HG03095 (cell line): ENCODE data around the gene DLG5.

Source experiments
- ATAC-seq: cut with Tn5 transposase; IDR thresholded peaks from one replicate; pipeline ENCODE4 v1.9.1; 2021; ENCODE audit warnings: moderate library complexity; ENCODE audit not compliant: unreplicated experiment

Gene DLG5

DNA sequence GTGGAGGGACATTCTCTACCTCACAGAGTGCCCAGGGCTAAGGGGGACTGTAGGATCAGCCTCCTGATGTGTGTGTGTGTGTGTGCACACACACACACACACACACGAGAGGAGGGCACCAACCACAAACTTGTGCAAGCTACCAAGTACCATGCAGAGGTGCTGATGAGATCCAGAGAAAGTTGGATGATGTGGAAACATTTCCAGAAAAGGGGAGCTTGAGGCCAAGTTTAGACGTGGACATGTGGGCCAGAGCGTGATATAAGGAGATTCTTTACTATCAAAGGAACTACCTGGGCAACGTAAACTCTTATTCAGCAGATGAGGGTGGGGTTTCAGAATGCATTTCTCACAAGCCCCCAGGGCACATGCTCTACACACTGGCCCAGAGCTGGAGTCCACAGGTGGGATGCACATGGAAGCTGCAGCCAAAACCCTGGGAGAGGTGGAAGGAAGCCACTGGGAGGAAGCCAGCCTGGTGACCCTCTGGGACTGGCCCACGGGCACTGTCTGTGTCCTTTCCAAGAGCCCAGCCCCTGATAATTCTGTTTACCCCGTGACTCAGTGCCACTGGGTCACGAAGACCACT is 53.5 kb downstream of the DLG5 start:
- no peak for ATAC-seq

- no peak for ATAC-seq
Measured at GRCh38 chr10:77872151-77872946, 54.2 kb downstream of the DLG5 start.

- ATAC-seq: no peak
Measured at GRCh38 chr10:77869626-77870420, 56.7 kb downstream of the DLG5 start.

GRCh38 chr10:77868523-77868922 is 58.0 kb downstream of the DLG5 start:
- no peak for ATAC-seq

DNA sequence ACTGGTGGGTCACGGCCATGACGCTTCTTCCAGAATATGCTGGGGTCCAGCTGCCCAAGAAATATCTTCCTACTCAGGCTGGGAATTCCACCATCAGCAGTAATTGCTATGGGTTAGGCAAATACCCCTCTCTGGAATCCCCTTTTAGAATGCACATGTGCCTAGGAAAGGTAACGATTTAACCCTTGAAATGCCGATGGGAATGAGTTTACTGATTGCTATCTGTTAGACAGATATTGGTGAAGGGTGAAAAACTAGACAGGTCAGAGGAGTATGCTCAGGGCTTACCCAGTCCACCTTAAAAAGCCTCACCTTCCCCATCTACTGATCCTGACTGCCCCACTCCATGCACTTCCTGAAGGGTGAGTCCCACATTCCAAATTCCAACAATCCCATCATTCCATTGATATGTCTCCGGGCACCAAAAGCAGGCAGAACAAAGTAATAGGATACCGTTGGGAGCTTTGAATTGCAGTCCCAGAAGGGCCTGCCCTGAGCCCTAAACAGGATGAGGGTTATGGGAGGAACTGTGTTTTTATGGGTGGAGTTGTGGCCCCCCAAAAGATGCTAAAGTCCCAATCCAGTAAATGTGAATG is 59.3 kb downstream of the DLG5 start:
- no peak for ATAC-seq

DNA sequence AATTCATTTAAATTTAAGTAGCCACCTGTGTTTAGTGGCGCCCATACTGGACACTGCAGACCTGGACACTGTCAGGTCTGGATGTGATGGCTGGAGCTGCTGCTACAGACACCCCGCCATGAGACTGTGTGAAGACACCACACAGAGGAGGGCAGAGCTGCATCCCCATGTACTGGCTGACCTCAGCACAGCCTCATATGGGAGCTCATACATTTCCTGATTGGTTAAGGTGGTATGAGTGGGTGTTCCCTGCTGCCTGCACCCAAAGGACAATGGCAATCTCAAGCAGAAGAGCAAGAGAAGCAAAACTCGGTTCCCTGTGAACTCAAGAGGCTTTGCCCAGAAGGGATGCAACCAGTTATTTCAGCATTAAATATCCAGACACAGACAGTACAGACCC is 60.0 kb downstream of the DLG5 start:
- no peak for ATAC-seq

DNA sequence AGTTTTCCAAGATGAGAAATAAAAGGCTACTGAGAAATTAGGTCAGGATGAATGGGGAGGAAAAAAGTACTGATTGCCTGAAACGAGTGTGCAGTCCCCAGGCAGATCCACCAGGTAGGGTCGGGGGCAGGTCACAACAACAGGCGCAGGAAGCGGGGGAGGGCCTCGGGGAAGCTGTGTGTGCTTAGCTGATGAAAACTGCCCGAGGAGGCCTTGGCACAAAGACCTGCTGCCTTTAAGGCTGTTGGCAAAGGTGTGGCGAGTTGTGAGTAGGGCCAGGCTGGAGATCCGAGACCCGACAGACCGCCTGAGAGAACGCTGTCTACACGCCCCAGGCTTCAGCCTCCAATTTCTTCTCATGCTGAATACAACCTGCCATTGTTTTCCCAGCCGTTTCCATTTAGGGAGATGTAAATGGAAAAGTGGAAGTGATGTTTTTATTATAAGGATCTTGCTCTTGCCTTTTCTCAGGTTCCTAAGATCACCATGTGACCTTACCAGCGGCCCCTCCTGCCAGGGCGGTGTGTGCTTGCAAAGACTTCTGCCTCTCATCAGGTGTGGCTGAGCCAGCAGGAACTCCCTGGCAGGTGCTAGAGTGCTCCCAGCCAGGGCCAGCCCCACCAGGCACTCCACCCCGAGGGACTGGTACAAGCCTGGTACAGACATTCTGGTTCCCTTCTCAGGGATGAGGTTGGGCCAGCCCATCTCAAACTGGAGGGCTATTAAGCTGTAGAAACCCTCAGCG is 60.8 kb downstream of the DLG5 start:
- no peak for ATAC-seq

- ATAC-seq: no peak
Measured at GRCh38 chr10:77864151-77864851, 62.3 kb downstream of the DLG5 start.

DNA sequence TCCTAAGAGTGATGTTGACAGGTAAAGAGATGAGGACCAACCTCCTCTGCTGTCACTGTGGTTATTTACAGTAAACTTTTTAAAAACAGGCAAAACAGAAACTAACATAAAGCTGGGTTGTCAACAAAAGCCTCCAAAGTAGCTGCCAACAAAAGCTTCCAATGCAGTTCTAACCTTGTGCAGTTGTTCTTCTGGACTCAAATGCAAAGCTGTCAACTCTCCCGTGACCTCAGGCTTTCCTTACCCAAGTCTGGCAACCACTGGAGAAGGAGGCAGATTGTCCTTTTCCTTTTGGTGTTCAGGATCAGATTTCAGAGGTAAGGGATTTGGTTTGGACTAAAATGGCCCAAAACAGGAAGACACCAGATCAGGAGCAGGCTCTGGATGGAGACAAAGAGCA is 63.1 kb downstream of the DLG5 start:
- no peak for ATAC-seq

DNA sequence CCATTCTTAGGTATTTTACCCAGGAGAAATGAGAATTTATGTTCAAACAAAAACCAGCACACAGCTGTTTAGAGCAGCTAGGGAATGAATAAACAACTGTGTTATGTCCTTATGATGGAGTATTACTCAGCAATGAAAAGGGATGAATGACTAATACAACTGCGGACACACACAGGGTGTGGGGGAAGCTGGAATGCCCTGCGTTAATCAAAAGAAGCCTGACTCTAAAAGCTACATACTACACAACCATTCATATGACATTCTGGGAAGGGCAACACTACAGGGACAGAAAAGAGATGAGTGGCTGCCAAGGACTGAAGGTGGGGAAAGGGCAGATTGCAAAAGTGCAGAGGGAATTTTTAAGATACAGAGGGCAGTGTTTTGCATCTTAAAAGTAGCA is 64.0 kb downstream of the DLG5 start:
- no peak for ATAC-seq

DNA sequence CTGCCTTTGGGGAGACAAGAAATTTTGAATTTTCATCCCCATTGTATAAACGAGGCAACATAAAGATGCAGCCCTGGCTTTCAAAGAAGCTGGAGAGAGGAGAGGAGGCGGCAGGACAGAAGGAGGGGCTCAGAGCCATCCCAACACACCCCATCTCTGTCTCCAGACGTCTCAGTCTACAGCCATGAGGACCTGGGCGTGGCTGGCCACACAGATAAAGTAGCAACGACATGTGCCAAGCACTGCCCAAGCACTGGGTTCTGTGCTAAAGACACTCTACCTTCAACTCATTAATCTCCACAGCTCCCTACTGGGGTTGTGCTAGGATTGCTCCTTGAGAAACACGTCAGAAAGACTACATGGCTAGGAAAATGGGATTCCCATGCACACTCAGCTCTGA is 65.2 kb downstream of the DLG5 start:
- no peak for ATAC-seq

- no peak for ATAC-seq
Measured at GRCh38 chr10:77859865-77860282, 66.7 kb downstream of the DLG5 start.

GRCh38 chr10:77859200-77859864 is 67.2 kb downstream of the DLG5 start:
- ATAC-seq: no peak

DNA sequence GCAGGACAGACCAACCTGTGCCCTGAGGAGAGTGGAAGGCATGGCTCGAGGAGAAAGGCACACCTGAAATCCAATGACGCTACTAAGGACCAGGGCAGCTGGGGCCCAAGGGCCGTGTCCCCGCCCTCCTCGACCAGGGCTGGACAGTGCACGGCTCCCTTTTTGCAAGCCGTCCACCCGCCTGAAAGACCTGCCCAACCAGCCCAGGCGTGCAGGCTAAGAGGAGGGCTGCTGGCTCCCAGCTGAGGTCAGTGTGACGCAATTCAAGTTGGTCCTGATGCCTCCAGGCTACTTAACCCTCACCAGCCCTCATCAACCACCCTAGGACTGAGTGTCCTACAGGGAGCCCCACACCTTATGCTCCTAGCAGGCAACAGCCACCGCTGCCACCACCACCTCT is 69.3 kb downstream of the DLG5 start:
- no peak for ATAC-seq

DNA sequence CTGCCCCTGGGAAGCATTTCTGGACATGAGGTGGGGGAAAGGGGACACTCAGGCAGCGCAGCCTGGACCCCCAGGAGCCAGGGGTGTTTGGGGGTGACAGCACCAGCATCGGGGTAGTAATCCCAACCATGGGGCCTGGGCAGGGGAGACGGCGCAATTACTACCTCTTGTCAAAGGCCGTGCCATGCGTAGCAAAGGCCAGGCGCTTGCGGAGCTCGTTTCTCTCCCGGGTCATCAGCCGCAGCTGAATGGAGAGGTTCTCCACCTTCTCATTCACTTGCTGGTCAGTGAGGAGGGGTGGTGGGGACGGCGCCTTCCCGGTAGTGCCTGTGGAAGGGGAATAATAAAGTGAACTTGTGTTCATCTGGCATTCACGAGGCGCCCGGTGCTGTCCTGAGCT is 70.0 kb downstream of the DLG5 start:
- no peak for ATAC-seq

DNA sequence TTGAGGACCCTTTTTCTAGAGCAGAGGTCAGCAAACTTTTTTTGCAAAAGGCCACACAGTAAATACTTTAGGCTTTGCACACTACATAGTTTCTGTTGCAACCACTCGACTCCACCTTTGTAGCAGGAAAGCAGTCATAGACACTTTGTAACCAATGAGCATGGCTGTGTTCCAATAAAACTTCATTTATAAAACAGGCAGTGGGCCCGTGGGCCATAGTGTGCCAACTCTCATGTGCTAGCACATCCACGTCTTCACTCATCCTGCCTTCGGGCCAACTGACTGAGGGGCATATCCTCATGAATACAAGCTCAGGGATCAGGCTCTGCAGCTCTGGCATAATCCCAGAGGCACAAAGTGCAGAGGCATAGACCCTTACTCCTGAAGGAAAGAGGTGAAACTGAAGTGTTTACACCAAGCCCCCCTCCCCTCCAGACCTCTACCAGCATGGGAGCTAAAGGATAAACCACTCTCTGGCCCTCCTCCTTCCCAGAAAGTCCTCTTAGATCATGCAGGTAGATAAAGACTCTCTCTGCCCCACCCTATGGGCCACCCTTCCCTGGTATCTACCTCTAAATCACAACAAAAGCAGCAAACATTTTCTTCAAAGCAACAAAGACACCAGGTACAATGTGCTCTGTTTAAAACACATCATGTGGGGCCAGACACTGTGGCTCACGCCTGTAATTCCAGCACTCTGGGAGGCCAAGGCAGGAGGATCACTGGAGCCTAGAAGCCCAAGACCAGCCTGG is 71.0 kb downstream of the DLG5 start:
- ATAC-seq: no peak

DNA sequence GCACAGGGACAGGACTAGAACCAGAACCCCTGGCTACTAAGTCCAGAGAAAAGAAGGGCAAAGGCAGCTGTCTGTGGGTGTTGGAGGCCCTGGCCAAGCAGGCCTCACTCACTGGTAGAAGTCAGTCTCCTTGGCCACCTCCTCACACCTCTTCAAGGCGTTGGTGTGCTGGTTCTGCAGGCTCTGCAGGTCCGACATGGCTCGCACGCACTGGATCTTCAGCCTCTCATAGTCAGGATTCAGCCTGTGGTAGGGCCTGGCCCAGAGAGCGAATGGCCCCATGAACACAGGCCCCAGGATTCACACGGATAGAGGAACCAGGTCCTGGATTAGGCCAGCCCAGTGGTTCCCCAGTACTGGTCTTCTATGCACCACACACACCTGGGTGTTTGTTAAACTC is 72.4 kb downstream of the DLG5 start:
- ATAC-seq: no peak

DNA sequence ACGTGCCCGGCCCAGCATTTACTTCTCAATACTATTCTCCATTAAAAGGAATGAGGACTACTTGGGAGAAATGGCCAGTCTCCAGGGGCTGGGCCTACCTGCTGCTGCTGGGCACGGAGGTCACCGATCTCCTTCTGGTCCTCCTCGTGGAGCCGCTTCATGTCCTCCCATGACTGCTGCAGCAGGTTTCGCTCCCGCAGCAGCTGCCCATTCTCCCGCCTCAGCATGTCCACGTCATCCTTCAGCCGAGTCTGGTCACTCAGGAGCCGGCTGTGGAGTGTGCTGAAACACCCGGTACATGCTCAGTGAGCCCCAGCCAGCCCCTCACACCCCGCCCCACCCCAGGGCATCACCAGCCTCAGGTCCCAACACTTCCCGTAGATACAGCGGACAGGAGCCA is 73.3 kb downstream of the DLG5 start:
- no peak for ATAC-seq

- no peak for ATAC-seq
Measured at GRCh38 chr10:77850620-77851231, 75.8 kb downstream of the DLG5 start.
